ENCODE measurements around the gene GPR183.

- TF ChIP-seq ZNF24 (tag by site-specific recombination; IDR thresholded peaks at IDR 0.05) (no peak), GLI2 (tag by site-specific recombination; IDR thresholded peaks at IDR 0.05; ENCODE audit: borderline replicate concordance, low read depth) (no peak), PRDM1 (tag by site-specific recombination; IDR thresholded peaks at IDR 0.05) (no peak), ZBTB10 (tag by site-specific recombination; IDR thresholded peaks at IDR 0.05) (no peak), KLF17 (tag by site-specific recombination; IDR thresholded peaks at IDR 0.05) (no peak), YY1 (tag by site-specific recombination; IDR thresholded peaks at IDR 0.05) (no peak), CTCF (tag by site-specific recombination; IDR thresholded peaks at IDR 0.05) (no peak), ZNF239 (tag by site-specific recombination; IDR thresholded peaks at IDR 0.05) (no peak), ZNF518A (tag by site-specific recombination; conservative IDR thresholded peaks at IDR 0.05; ENCODE audit: low read depth) (no peak), ZNF664 (tag by site-specific recombination; IDR thresholded peaks at IDR 0.05) (no peak), ZNF704 (tag by site-specific recombination; IDR thresholded peaks at IDR 0.05) (no peak), ZBTB49 (tag by site-specific recombination; IDR thresholded peaks at IDR 0.05; ENCODE audit: low read depth) (no peak), ZNF521 (tag by site-specific recombination; IDR thresholded peaks at IDR 0.05) (no peak), ZNF488 (tag by site-specific recombination; IDR thresholded peaks at IDR 0.05) (no peak)
Observed at GRCh38 chr13:99347911-99348451, 40.8 kb upstream of the GPR183 start.
